ENCODE data around the gene UBA1. TPM values are rescaled to one million over a fixed set of nuclear protein-coding genes. Genes with fewer than 3 reads are reported as not detected.
A peak's percentile ranks its signal among the peaks of the same experiment; 100 is the strongest.

Gene UBA1
- total RNA-seq, 2 donors from 2014 or later: 185 to 286 TPM

- no peak overlapping the region for H3K4me3 ChIP-seq
- TF ChIP-seq CTCF (IDR thresholded peaks at IDR 0.05) (no peak), POLR2AphosphoS5 (IDR thresholded peaks at IDR 0.05) (no peak), POLR2A (IDR thresholded peaks at IDR 0.05) (no peak)
- no peak for DNase-seq (ENCODE audit: low spot score)
- H3K27me3 ChIP-seq (replicated peaks; ENCODE audit: insufficient read depth): no peaks in the 10 kb centered on the region
- WGBS: 89% methylated on average over 5 of the region's 5 CpGs
- intact Hi-C loops (cut with DNase I): no loop called here
- H3K9me3 ChIP-seq: no peaks in the 10 kb centered on the region
- H3K4me1 ChIP-seq (replicated peaks): no peaks in the 10 kb centered on the region
- H3K27ac ChIP-seq: no peak overlapping the region
- H3K36me3 ChIP-seq: no peaks in the 10 kb centered on the region
These were observed 36.7 kb downstream of the UBA1 start for GRCh38 chrX:47230136-47230868.

- no peak overlapping the region for H3K4me3 ChIP-seq
- no peaks in the 10 kb centered on the region for H3K4me1 ChIP-seq (replicated peaks)
- intact Hi-C loops (cut with DNase I): no loop called here
- no peak overlapping the region for H3K27ac ChIP-seq
- H3K36me3 ChIP-seq: no peaks in the 10 kb centered on the region
- TF ChIP-seq POLR2A (IDR thresholded peaks at IDR 0.05): no peak
- TF ChIP-seq CTCF (IDR thresholded peaks at IDR 0.05): no peak
- TF ChIP-seq POLR2AphosphoS5 (IDR thresholded peaks at IDR 0.05): no peak
- DNase-seq (ENCODE audit: low spot score): no peak
- 68% methylated on average over 2 of the region's 2 CpGs for WGBS
- H3K9me3 ChIP-seq: no peaks in the 10 kb centered on the region
- no peaks in the 10 kb centered on the region for H3K27me3 ChIP-seq (replicated peaks; ENCODE audit: insufficient read depth)
These were observed 37.5 kb downstream of the UBA1 start for GRCh38 chrX:47231167-47231566.

DNA sequence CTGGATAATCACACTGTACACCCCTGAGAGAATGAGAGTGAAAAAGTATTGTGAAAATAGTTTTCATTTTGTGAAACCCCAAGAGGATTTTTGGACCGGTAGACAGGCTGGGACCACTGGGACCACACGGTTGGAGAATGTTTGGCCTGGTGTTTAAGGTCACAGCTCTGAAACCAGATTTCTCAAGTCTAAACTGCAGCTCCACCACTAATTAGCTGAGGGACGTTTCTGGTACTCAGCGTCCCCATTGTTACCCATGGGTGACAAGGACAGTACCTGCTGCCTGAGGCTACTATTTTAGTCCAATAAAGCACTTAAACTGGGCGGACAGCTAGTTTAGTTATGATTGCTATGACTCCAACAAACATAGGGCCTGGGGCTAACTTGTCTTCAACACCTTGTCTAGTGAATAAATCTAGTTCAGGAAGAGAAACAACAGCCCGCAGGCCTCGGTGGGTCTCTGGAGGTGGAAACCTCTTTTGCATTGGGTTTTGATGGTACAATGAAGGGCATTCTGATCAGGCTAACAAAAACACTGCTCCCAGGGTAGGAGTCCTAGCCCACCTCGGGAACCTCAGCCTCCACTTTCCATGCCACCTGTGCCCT is 38.7 kb downstream of the UBA1 start:
- WGBS: 48% methylated on average over 8 of the region's 8 CpGs
- TF ChIP-seq POLR2AphosphoS5 (IDR thresholded peaks at IDR 0.05): no peak
- TF ChIP-seq POLR2A (IDR thresholded peaks at IDR 0.05): no peak
- TF ChIP-seq CTCF (IDR thresholded peaks at IDR 0.05): no peak
- Histone ChIP-seq H3K4me1 (replicated peaks) (no peaks in the 10 kb centered on the region), H3K27me3 (replicated peaks; ENCODE audit: insufficient read depth) (no peaks in the 10 kb centered on the region), H3K27ac (peak overlapping the region; percentile 99 to 100), H3K9me3 (no peaks in the 10 kb centered on the region), H3K36me3 (no peaks in the 10 kb centered on the region), H3K4me3 (peak overlapping the region; percentile 56)
- intact Hi-C loops (cut with DNase I): no loop called here
- no peak for DNase-seq (ENCODE audit: low spot score)

- H3K4me1 ChIP-seq (replicated peaks): no peaks in the 10 kb centered on the region
- DNase-seq (ENCODE audit: low spot score): no peak
- H3K36me3 ChIP-seq: no peaks in the 10 kb centered on the region
- H3K4me3 ChIP-seq: peak within 1 kb of the TSS; percentile 56
- peak within 1 kb of the TSS; percentile 99 to 100 for H3K27ac ChIP-seq
- TF ChIP-seq POLR2AphosphoS5 (IDR thresholded peaks at IDR 0.05) (no peak), CTCF (IDR thresholded peaks at IDR 0.05) (no peak), POLR2A (IDR thresholded peaks at IDR 0.05) (peak; percentile 53)
- WGBS: 1% methylated on average over 8 of the region's 46 CpGs
- no peaks in the 10 kb centered on the region for H3K9me3 ChIP-seq
- intact Hi-C loops (cut with DNase I): no loop called here
- H3K27me3 ChIP-seq (replicated peaks; ENCODE audit: insufficient read depth): no peaks in the 10 kb centered on the region
These were observed 39.2 kb downstream of the UBA1 start, which contains the start of gene USP11 for GRCh38 chrX:47232803-47233332. TSS of gene USP11 (plus strand) at chrX:47233009. CDS start at chrX:47233044, 35 bp downstream.

Data from prostate gland (tissue), 2 donors.